GM19438 (cell line): Measurements from ENCODE around the gene LMNA.
"Not testable (repeated sequence)": the region's sequence is repeated elsewhere in the genome, so short reads cannot be mapped to it uniquely, and the experiment has no call there.

ENCODE experiments used
- ATAC-seq: cut with Tn5 transposase; IDR thresholded peaks from one replicate; pipeline ENCODE4 v1.9.1; 2021; ENCODE audit warnings: low read depth; ENCODE audit not compliant: unreplicated experiment

Gene LMNA

GRCh38 chr1:156103521-156103947, 11.0 kb upstream of the LMNA start:
- no peak for ATAC-seq

GRCh38 chr1:156104065-156104810, 10.3 kb upstream of the LMNA start:
- ATAC-seq, result no peak

DNA sequence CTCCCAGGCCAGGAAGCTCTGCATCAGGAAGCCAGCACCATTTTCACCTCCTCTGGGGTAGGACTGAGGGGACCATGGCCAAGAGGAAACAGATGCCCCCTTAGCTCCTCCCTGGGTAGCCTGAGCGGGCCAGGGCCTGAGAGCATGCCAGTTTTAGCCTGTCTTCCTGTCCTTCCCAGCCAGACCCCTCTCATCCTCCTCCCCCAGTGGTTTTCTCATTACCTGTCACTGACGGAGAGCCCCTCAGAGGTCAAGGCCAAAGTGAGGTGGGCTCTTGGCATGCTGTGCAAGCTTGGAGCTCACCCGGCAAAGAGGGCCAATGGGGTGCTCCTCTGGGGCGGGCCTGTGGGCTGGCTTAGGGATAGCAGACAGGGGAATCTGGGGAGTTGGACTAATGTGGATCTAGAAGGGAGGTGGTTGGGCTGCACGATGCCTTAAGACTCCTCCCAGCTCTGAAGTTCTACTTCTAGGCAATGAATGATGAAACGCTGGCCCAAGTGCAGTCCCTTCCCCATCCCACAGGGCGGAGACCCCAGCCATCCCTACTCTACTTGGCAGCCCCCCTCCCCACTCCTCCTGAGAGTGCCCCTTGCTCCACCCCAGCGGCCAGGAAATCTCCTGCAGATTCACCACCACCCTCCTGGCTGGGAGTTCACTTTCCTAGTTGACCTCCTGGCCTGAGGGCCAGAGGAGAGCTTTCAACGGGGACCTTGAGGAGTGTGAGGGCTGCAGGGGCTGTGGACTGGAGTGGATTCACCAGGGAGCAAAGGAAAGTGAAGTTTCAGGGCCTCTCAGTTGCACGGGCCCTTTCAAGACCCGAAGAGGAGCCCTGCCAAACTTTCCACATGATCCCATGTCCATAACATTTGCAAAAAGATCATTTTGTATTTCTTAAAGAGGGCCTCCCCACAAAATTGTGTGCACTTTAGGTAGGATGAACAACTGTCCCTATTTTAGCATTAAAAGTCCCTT, 9.4 kb upstream of the LMNA start:
- ATAC-seq, result no peak

GRCh38 chr1:156106624-156107488, 7.7 kb upstream of the LMNA start:
- ATAC-seq, result no peak

DNA sequence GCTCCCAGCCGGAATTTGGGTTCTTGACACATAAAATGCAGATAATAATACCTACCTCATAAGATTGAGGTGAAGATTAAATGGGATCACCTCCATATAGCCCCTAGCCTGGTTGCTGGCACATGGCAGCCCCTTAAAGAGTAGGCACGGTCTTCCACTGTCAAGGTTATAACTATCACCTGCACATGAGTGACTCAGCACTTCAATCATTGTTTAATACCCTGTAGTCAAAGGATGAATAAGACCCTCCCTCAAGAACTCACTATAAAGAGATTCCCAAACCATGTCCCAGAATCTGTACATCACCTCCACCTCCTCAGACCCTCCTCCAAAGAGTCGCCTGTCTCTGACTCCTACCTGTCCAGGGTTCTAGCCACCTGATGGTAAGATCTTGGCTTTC, 6.5 kb upstream of the LMNA start:
- no peak for ATAC-seq

DNA sequence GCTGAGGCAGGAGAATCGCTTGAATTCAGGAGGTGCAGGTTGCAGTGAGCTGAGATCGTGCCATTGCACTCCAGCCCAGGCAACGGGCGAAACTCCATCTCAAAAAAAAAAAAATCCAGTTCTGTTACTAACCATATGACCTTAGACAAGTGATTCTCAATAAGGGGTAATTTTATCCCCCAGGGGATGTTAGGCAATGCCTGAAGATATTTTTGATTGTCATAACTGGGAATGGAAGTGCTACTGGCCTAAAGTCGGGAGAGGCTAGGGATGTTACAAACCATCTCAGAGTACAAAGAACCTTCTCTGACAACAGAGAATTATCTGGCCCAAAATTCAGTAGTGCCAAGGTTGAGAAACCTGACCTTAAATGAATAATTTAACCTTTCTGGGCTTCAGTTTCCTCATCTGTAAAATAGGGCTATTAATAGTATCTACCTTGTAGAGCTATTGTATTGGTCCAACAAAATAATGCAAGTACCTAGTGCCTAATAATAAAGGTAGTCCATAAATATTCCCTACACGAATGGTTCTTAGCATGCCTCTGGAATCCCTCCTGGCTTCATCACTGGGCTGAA, 5.8 kb upstream of the LMNA start:
- no peak for ATAC-seq

DNA sequence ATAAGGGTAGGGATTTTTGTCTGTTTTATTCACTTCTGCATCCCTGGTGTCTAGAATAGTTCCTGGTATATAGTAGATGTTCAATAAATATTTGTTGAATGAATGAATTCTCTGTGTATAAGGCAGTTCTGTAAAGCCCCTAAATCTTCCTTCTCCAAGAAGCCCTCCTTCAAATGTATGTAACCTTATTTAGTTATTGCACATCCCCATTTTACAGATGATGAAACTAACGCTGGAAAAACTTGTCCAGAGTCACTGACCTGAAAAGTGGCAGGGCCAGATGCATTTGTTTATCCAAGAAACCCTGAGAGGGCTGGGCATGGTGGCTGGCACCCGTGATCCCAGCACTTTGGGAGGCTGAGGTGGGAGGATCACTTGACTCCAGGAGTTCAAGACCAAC, 4.3 kb upstream of the LMNA start:
- ATAC-seq, result no peak

DNA sequence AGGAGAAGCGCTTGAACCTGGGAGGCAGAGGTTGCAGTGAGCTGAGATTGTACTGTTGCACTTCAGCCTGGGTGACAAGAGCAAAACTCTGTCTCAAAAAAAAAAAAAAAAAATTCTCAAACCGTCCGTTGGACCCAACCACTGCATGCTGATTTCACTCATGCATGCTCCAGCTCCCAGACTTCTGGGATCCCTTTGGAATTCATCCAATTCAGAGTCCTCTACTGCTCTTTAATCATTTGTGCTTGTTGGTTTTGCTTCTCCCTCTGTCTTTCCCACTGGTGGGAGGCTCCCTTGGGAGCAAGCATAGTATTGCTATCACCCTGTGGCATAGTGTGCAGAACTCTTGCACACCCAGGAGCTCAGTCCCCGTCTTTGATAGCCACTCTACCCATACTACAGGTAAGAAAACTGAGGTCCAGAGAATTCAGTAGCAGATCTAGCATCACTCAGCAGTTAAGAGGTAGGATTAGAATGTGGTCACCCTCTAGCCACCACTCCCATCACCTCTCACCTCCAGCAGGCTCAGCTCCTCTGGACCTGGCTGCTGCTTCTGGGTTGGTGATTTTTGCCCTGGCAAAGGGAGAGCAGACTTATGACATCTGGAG, 3.1 kb upstream of the LMNA start:
- no peak for ATAC-seq

DNA sequence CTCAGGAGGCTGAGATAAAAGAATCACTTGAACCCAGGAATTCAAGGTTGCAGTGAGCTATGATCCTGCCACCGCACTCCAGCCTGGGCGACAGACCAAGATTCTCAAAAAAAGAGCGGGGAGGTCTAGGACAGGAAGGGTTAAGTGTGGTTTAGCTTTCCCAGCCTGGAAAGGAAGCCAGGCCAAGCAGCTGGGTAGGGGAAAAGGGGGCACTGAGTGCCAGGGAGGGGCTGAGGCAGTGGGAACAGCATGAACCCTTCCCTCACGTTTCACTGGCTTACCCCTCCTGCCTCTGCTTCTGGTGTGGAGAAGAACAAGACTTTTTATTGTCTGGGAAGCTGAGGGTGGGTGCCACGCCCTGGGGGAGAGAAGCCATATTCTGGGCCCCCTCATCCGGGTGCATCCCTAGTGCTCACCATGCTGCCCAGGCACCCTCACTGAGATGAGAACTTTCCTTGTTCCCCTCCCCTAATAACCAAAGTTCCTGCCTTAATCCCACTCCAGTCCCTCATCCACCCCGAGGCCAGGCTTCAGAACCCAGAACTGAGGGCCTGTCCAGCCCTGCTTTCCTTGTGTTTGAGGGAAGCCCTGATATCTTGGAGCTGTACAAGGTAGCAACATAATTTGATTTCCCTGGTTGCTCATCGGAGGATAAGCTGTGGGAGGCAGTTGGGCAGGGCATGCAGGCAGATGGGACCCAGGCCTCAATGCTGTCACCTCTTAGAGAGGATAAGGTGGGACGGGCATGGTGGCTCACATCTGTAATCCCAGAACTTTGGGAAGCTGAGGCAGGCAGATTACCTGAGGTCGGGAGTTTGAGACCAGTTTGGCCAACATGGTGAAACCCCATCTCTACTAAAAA, 2.0 kb upstream of the LMNA start:
- no peak for ATAC-seq

GRCh38 chr1:156113282-156113950, 1.1 kb upstream of the LMNA start:
- ATAC-seq, result no peak

GRCh38 chr1:156114919-156115513, 505 bp downstream of the LMNA start:
- ATAC-seq, result peak; percentile 25

DNA sequence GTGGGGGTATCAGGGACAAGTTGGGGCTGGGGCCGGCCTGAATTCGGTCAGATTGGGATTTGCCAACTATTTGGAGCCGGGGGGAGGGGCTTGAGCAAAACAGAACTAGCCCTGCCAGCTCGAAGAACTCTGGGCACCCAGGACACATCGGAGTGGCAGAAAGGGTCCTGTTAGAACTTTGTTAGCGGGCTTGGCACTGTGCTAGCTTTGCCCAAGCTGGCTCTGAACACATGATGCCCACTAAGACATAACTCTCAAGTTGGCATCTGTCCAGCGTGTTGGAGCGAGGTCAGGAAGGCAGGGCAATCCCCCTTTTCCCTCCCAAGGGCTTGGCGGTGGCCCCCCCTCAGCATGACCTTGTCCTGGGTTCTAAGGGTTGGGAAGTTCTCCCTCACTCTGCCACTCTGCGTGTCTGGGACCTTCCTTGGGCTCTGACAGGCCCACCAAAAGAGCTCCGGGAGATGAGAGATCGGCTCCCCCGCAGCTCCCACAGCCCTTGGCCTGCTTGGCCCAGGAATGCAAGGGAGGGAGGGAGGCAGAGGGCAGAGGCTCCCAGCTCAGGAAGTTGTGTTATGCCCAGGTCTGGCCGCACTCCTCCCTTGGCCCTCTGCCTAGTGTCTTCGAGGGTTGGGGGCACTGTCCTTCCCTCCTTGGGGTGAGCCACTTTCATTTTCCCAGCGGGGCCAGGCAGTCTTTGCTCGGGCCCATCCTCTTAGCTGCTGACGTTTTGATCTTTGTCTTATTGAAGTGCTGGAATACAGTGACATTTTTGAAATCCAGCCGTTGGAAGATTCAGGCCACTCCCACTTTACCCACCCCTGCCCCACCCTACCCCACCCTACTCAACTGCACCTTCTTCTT, 1.2 kb downstream of the LMNA start:
- ATAC-seq, result no peak

GRCh38 chr1:156116731-156117130, 2.2 kb downstream of the LMNA start:
- not testable (repeated sequence) for ATAC-seq

- no peak for ATAC-seq
These were observed 3.1 kb downstream of the LMNA start for GRCh38 chr1:156117414-156118176.

- no peak for ATAC-seq
These were observed 3.8 kb downstream of the LMNA start for GRCh38 chr1:156118177-156118868.
